ENCODE data around the gene VWA5A. TPM values are rescaled to one million over a fixed set of nuclear protein-coding genes. Genes with fewer than 3 reads are reported as not detected.
A peak's percentile ranks its signal among the peaks of the same experiment; 100 is the strongest.

Gene VWA5A
- total RNA-seq, 1 donor from 2014 or later = 6.1 TPM

GRCh38 chr11:124170801-124171586, 55.7 kb downstream of the VWA5A start:
- peaks cover 38% of the 10 kb centered on the region for H3K4me1 Mint-ChIP-seq

GRCh38 chr11:124172101-124172500, 56.9 kb downstream of the VWA5A start:
- DNase-seq (ENCODE audit: low read depth, low spot score) = no peak
- Mint-ChIP-seq H3K9me3 (peaks cover 3% of the 10 kb centered on the region), H3K27me3 (ENCODE audit: low read depth) (no peaks in the 10 kb centered on the region), H3K4me3 (no peak overlapping the region), H3K27ac (ENCODE audit: unreplicated experiment) (no peak overlapping the region), H3K36me3 (ENCODE audit: low read depth) (no peaks in the 10 kb centered on the region), H3K4me1 (peaks cover 38% of the 10 kb centered on the region)
- no peak for TF ChIP-seq CTCF (conservative IDR thresholded peaks at IDR 0.05)

More at GRCh38 chr11:124170801-124171586, 55.7 kb downstream of the VWA5A start:
- Mint-ChIP-seq H3K4me3 (no peak overlapping the region), H3K27me3 (ENCODE audit: low read depth) (no peaks in the 10 kb centered on the region), H3K36me3 (ENCODE audit: low read depth) (no peaks in the 10 kb centered on the region), H3K9me3 (peaks cover 3% of the 10 kb centered on the region), H3K27ac (ENCODE audit: unreplicated experiment) (no peak overlapping the region)
- no peak for DNase-seq (ENCODE audit: low read depth, low spot score)
- no peak for TF ChIP-seq CTCF (conservative IDR thresholded peaks at IDR 0.05)

GRCh38 chr11:124172599-124172998, 57.3 kb downstream of the VWA5A start:
- no peak overlapping the region for H3K4me3 Mint-ChIP-seq
- H3K4me1 Mint-ChIP-seq = peaks cover 34% of the 10 kb centered on the region
- H3K36me3 Mint-ChIP-seq (ENCODE audit: low read depth) = no peaks in the 10 kb centered on the region
- TF ChIP-seq CTCF (conservative IDR thresholded peaks at IDR 0.05) = no peak
- H3K27me3 Mint-ChIP-seq (ENCODE audit: low read depth) = no peaks in the 10 kb centered on the region
- H3K9me3 Mint-ChIP-seq = peaks cover 3% of the 10 kb centered on the region
- no peak for DNase-seq (ENCODE audit: low read depth, low spot score)
- no peak overlapping the region for H3K27ac Mint-ChIP-seq (ENCODE audit: unreplicated experiment)

- no peak for DNase-seq (ENCODE audit: low read depth, low spot score)
- peaks cover 28% of the 10 kb centered on the region for H3K4me1 Mint-ChIP-seq
- H3K36me3 Mint-ChIP-seq (ENCODE audit: low read depth) = no peaks in the 10 kb centered on the region
- peak overlapping the region; percentile 93 for H3K27ac Mint-ChIP-seq (ENCODE audit: unreplicated experiment)
- H3K9me3 Mint-ChIP-seq = peaks cover 3% of the 10 kb centered on the region
- no peak for TF ChIP-seq CTCF (conservative IDR thresholded peaks at IDR 0.05)
- H3K4me3 Mint-ChIP-seq = no peak overlapping the region
- no peaks in the 10 kb centered on the region for H3K27me3 Mint-ChIP-seq (ENCODE audit: low read depth)
These were observed 58.8 kb downstream of the VWA5A start for GRCh38 chr11:124174001-124174583.

GRCh38 chr11:124176925-124177715, 61.9 kb downstream of the VWA5A start:
- Mint-ChIP-seq H3K27me3 (ENCODE audit: low read depth) (no peaks in the 10 kb centered on the region), H3K4me3 (no peak overlapping the region), H3K27ac (ENCODE audit: unreplicated experiment) (no peak overlapping the region), H3K9me3 (no peaks in the 10 kb centered on the region), H3K4me1 (peaks cover 22% of the 10 kb centered on the region), H3K36me3 (ENCODE audit: low read depth) (no peaks in the 10 kb centered on the region)
- TF ChIP-seq CTCF (conservative IDR thresholded peaks at IDR 0.05) = no peak
- DNase-seq (ENCODE audit: low read depth, low spot score) = no peak
